DND-41 (cell line): Measurements from ENCODE around the gene TBC1D10A.
A peak's percentile ranks its signal among the peaks of the same experiment; 100 is the strongest.

Experiments
- ATAC-seq: fragments of 200-7000 bp; cut with Tn5 transposase; 3 replicates; pipeline ENCODE4 v1.9.1; 2021; ENCODE audit warnings: low read depth; ENCODE audit not compliant: insufficient read depth
- DNase-seq: peaks from one replicate; pipeline ENCODE4 v3.0.0-alpha.2; 2020
- H2AFZ ChIP-seq: 2 replicates; pipeline ENCODE4 v1.6.0; 2012; ENCODE audit warnings: low read depth, low read length
- H3K27ac ChIP-seq: 2 replicates; pipeline ENCODE4 v1.5.1; 2012; ENCODE audit warnings: low read length, inconsistent platforms
- H3K27me3 ChIP-seq: fragments of 200-600 bp; sonication (generic); 2 replicates; pipeline ENCODE4 v1.6.0; 2012; ENCODE audit warnings: low read length, mild to moderate bottlenecking, inconsistent platforms; ENCODE audit not compliant: insufficient read depth, poor library complexity
- H3K36me3 ChIP-seq: 2 replicates; pipeline ENCODE4 v1.5.1; 2012; ENCODE audit warnings: low read length, inconsistent platforms; ENCODE audit not compliant: insufficient read depth
- H3K4me1 ChIP-seq: 2 replicates; pipeline ENCODE4 v1.5.1; 2012; ENCODE audit warnings: mild to moderate bottlenecking, low read length; ENCODE audit not compliant: insufficient read depth
- H3K4me2 ChIP-seq: 2 replicates; pipeline ENCODE4 v1.6.0; 2012; ENCODE audit warnings: mild to moderate bottlenecking, moderate library complexity, low read length, inconsistent platforms; ENCODE audit not compliant: insufficient read depth
- H3K4me3 ChIP-seq, 2 experiments: fragments of 200-600 bp in 1 of 2; shearing (Covaris generic) in 1 of 2; 2 replicates each; pipeline ENCODE4 v1.5.1; 2012 to 2016; ENCODE audit warnings: inconsistent platforms in 2 of 2, low read length in 2 of 2, mild to moderate bottlenecking in 2 of 2, low read depth in 1 of 2, moderate library complexity in 1 of 2
- H3K79me2 ChIP-seq: 2 replicates; pipeline ENCODE4 v1.6.0; 2012; ENCODE audit warnings: low read length, inconsistent platforms; ENCODE audit not compliant: insufficient read depth
- H3K9ac ChIP-seq: 2 replicates; pipeline ENCODE4 v1.6.0; 2012; ENCODE audit warnings: low read depth, mild to moderate bottlenecking, inconsistent platforms, low read length, moderate library complexity
- H3K9me3 ChIP-seq: 2 replicates; pipeline ENCODE4 v1.5.1; 2012; ENCODE audit warnings: low read length, moderate library complexity, mild to moderate bottlenecking, inconsistent platforms; ENCODE audit not compliant: insufficient read depth, severe bottlenecking
- H4K20me1 ChIP-seq: 2 replicates; pipeline ENCODE4 v1.6.0; 2012; ENCODE audit warnings: low read length; ENCODE audit not compliant: insufficient read depth
- EZH2 ChIP-seq: IDR thresholded peaks from 3 replicates; pipeline ENCODE4 v1.6.1; 2012; ENCODE audit warnings: borderline replicate concordance, low read depth, mild to moderate bottlenecking, moderate library complexity, low read length, inconsistent platforms; ENCODE audit not compliant: severe bottlenecking
- TF ChIP-seq, protein P1 (sequence below): IDR thresholded peaks from 2 replicates; pipeline ENCODE4 v1.5.1; 2012; ENCODE audit warnings: borderline replicate concordance, low read length, moderate library complexity, mild to moderate bottlenecking; ENCODE audit not compliant: poor library complexity, severe bottlenecking; ENCODE audit errors: extremely low read depth

Gene TBC1D10A

DNA sequence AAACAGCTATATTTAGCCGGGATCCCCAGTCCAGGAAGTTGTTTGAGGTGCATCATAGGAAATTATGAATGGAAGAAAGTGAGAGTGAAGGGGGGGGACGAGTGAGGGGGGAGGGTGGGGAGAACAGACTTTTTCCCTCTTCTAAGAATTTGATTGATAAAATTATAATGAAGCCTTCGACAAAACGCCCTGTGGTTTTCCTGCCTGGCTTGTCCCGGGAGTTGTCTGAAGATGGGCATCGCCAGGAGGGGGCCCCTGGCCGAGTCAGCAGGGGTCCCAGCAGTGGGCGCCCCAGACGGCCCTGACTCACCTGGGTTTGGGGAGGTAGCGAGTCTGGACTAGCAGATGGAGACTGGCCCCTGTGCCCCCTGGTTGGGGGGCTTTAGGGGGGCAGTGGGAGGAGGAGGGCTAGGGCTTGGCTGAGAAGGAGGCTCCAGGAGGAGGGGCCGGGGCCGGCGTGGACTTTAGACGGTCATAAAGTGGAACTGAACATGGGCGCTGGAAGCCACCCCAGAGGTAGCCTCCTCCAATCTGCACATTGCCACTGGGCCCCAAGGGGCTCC lies 79.8 kb downstream of the TBC1D10A start:
- ATAC-seq (no peak; the same call in 2 of the 3 replicates), DNase-seq (no peak)
- H3K4me1 ChIP-seq = peaks cover 39% of the 10 kb centered on the region
- peaks cover 2% of the 10 kb centered on the region; the same call in 1 of the 2 replicates for H3K36me3 ChIP-seq
- H3K27ac ChIP-seq = peak overlapping the region; percentile 46; the same call in 1 of the 2 replicates
- H3K9ac ChIP-seq = peak overlapping the region; percentile 61
- peak overlapping the region; percentile 87 for H2AFZ ChIP-seq
- no peaks in the 10 kb centered on the region for H3K9me3 ChIP-seq
- H4K20me1 ChIP-seq = no peaks in the 10 kb centered on the region
- no peaks in the 10 kb centered on the region for H3K27me3 ChIP-seq
- H3K4me2 ChIP-seq = peak overlapping the region; percentile 90
- no peaks in the 10 kb centered on the region for H3K79me2 ChIP-seq
- TF ChIP-seq, protein P1, sequence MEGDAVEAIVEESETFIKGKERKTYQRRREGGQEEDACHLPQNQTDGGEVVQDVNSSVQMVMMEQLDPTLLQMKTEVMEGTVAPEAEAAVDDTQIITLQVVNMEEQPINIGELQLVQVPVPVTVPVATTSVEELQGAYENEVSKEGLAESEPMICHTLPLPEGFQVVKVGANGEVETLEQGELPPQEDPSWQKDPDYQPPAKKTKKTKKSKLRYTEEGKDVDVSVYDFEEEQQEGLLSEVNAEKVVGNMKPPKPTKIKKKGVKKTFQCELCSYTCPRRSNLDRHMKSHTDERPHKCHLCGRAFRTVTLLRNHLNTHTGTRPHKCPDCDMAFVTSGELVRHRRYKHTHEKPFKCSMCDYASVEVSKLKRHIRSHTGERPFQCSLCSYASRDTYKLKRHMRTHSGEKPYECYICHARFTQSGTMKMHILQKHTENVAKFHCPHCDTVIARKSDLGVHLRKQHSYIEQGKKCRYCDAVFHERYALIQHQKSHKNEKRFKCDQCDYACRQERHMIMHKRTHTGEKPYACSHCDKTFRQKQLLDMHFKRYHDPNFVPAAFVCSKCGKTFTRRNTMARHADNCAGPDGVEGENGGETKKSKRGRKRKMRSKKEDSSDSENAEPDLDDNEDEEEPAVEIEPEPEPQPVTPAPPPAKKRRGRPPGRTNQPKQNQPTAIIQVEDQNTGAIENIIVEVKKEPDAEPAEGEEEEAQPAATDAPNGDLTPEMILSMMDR = no peak
- peak overlapping the region; percentile 32 to 64; a peak in 3 of 4 replicates for H3K4me3 ChIP-seq

DNA sequence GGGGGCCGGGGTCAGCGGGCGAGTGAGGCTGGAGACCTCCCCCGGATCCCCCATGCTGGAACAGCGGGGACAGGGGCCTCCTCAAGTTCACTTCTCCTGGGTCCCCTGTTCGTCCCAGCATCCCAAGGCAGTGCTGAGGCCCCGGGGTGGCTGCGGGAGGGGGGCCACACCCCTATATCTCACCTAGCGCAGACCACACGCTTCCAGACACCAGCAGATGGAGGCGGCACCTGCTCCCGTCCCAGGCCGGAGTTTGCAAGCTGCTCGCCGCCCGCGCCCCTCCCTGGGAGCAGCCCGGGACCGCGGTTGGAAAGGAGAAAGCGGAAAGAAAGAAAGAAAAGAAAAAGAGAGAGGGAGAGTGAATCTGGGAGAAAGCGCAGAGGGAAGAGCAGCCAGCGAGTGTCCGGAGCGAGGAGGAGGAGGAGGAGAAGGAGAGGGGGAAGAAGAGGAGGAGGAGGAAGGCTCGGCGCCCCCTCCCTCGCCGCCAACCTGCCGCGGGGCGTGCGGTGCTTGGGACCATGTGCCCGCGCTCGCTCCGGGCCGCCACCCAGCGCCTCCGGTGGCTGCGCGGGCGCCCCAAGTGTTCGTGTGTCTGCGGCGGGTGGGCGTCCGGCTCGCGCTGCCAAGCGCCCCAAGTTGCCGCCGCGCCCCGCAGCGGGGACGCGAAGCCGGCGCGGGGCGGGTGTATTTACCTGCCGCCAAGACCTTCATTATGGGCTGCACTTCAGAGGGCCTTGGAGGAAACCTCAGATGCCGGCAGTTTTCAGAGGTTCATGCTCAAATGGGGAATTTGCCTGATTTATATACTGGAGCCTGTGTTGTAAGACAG lies 80.5 kb downstream of the TBC1D10A start, which contains the start of gene LIF:
LIF (minus strand) TSS at position 775 of the 829 bp plus-strand sequence; CDS start at position 711, 64 bp downstream.
- peaks cover 2% of the 10 kb centered on the region; the same call in 1 of the 2 replicates for H3K36me3 ChIP-seq
- peak within 1 kb of the TSS; percentile 87 for H2AFZ ChIP-seq
- peaks cover 39% of the 10 kb centered on the region for H3K4me1 ChIP-seq
- H3K27ac ChIP-seq = peak within 1 kb of the TSS; percentile 46
- no peaks in the 10 kb centered on the region for H4K20me1 ChIP-seq
- no peaks in the 10 kb centered on the region for H3K9me3 ChIP-seq
- peak within 1 kb of the TSS; percentile 61 for H3K9ac ChIP-seq
- peak within 1 kb of the TSS; percentile 90 for H3K4me2 ChIP-seq
- no peaks in the 10 kb centered on the region for H3K27me3 ChIP-seq
- H3K4me3 ChIP-seq = peak within 1 kb of the TSS; percentile 32 to 64; a peak in 3 of 4 replicates
- ATAC-seq (peak; percentile 74), DNase-seq (peak; percentile 53)
- no peaks in the 10 kb centered on the region for H3K79me2 ChIP-seq
- no peak for TF ChIP-seq EZH2
- TF ChIP-seq, protein P1 = peak; percentile 53

DNA sequence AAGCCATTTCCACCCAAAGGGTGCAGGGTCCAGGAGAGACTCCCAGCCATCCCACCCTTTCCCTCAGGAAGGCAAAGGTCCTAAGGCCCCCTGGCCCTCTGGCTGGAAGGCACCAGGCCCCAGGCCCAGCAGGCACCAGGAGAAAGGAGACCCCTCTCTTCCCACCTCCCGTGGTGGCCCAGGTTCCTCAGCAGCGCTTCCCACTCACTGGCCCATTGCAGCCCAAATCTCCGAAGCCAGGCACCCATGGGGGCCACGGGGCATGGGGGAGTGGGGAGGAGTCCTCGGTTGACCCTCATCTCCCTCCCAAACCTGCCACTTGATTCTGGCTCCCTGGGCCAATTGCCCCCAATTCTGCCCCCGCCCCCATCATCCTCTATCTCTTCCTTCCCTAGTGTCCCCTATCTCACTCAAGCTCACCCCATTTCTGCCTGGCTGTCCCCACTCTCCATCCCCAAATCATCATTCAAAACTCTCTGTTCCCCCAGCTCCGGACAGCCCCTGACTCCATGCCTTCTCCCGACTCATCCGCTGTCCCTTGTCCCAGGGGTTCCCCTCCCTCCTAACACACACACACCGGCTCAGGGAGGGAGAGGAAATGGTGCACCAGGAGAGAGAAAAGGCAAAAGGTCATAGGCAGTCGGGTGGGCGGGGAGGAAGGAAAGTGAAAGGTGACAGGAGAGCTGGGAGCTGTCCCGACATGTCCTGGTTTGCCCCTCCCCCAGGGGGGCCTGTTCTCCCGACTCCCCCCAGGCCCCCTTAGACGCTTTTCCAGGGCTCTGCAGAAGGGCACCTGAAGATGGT lies 81.4 kb downstream of the TBC1D10A start:
- peaks cover 39% of the 10 kb centered on the region for H3K4me1 ChIP-seq
- H3K4me2 ChIP-seq = peak overlapping the region; percentile 90
- H3K9me3 ChIP-seq = no peaks in the 10 kb centered on the region
- TF ChIP-seq, protein P1 = no peak
- no peak for TF ChIP-seq EZH2
- no peaks in the 10 kb centered on the region for H4K20me1 ChIP-seq
- H3K79me2 ChIP-seq = no peaks in the 10 kb centered on the region
- H3K4me3 ChIP-seq = peak overlapping the region; percentile 32 to 64; a peak in 3 of 4 replicates
- DNase-seq (peak; percentile 43), ATAC-seq (peak; percentile 9; the same call in 1 of the 3 replicates)
- peaks cover 2% of the 10 kb centered on the region; the same call in 1 of the 2 replicates for H3K36me3 ChIP-seq
- H3K27ac ChIP-seq = peak overlapping the region; percentile 46
- peak overlapping the region; percentile 87 for H2AFZ ChIP-seq
- peak overlapping the region; percentile 61 for H3K9ac ChIP-seq
- H3K27me3 ChIP-seq = no peaks in the 10 kb centered on the region
